GM13976 (cell line): ENCODE results near the gene TBC1D1.

ENCODE experiments used
- DNase-seq: peaks from one replicate; pipeline ENCODE4 v3.0.0; 2012; ENCODE audit warnings: low spot score
- CTCF ChIP-seq: IDR thresholded peaks from 2 replicates; pipeline ENCODE4 v1.5.1; 2012; ENCODE audit warnings: borderline replicate concordance, mild to moderate bottlenecking; ENCODE audit not compliant: insufficient read depth; ENCODE audit errors: extremely low read depth, missing control alignments, control extremely low read depth
- in situ Hi-C: fragments of 300-500 bp; cut with MboI; formaldehyde crosslinking; loops from one replicate; pipeline ENCODE4 v1.12.0; 2022; ENCODE audit warnings: low sequenced_read_pairs, mixed read lengths, inconsistent platforms; ENCODE audit not compliant: unreplicated experiment

The TBC1D1 gene

GRCh38 chr4:37960098-37960497 lies 69.2 kb downstream of the TBC1D1 start, which contains the start of gene PTTG2:
TSS of gene PTTG2 (plus strand) at chr4:37960398. CDS start at chr4:37960435, 37 bp downstream.
- no peak for TF ChIP-seq CTCF
- DNase-seq = no peak
- in situ Hi-C loops = no loop called here

GRCh38 chr4:37960679-37961450 lies 70.0 kb downstream of the TBC1D1 start:
- no peak for DNase-seq
- TF ChIP-seq CTCF = no peak
- in situ Hi-C loops = no loop called here

DNA sequence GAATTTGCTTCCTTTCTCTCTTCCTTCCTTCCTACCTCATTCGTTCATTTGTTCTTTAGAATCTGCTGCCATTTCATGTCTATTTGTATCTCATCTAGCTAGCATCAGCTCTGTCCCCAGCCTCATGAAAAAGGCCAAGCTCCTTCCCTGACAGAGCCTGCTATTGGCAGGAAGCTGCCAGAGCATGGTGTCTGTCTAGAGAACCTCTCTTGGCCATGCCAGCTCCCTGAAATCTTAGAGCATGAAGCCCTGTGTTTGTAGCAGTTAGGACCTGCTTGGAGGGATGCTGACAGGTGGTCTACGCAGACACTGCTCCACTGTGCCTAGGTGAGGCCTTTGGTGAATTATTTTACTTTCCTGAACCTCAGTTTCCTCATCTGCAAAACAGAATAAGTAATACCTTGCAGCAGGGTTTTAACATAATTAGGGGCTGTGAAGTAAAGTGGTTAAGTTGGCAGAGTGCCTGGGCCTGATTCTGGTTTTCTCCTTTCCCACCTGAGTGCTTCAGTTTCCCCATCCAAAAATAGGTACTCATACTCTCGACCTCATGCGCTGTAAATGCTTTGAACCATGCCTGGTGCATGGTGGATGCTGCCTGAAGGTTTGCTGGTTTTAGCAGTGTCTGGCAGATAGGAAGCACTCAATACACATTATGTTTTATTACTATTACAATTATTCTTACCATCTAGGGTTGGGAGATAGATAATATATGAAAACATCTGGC lies 74.0 kb downstream of the TBC1D1 start:
- in situ Hi-C loops = no loop called here
- DNase-seq = no peak
- TF ChIP-seq CTCF = no peak

GRCh38 chr4:37966044-37966443 lies 75.2 kb downstream of the TBC1D1 start:
- DNase-seq = no peak
- TF ChIP-seq CTCF = no peak
- in situ Hi-C loops = no loop called here

DNA sequence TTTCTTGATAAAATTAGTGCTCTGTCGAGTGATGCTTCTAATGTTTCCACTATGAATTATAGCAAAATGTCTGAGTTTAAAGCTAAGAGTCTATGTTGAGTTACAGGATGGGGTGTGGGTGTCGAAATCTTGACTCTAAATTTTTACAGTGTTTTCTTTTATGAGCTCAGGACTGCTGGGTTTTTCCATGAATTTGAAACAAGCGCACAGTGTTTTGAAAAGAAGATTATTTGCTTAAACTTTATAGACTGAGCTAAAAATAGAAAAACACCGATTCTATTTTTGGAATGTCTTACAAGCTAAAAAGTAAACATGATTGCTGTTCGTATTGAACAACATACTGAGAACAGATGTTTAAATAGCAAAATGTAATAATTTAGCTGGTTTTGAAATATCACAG lies 76.9 kb downstream of the TBC1D1 start:
- DNase-seq = no peak
- TF ChIP-seq CTCF = no peak
- in situ Hi-C loops = no loop called here

DNA sequence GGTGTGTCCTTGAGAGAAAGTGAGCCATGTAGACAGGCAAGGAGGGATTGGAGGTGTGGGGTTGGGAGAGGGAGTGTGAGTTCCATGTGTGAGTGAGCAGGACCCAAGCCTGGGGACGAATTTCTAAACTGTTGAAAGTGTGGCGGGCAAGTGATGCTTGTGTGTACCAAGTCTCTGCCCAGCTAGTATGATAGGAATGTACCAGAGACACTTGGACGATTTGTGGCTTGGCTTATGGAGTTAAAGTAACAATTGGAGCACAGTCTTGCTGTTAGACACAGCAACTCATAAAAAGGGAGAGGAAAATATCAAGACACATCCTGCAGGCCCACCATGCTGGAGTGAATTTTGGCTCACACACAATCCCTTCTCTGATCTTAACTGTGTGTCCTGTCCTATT lies 77.9 kb downstream of the TBC1D1 start:
- no peak for DNase-seq
- in situ Hi-C loops = no loop called here
- no peak for TF ChIP-seq CTCF
